ENCODE results near the gene SRSF4. TPM values are rescaled to one million over a fixed set of nuclear protein-coding genes. Genes with fewer than 3 reads are reported as not detected.
A peak's percentile ranks its signal among the peaks of the same experiment; 100 is the strongest.

SRSF4 gene
- total and polyA plus RNA-seq, 9 of the 15 experiments (the other 6 are each of a cell fraction or from before 2014, with no cell fraction given): 15.9 to 132 (median 82.0) TPM

DNA sequence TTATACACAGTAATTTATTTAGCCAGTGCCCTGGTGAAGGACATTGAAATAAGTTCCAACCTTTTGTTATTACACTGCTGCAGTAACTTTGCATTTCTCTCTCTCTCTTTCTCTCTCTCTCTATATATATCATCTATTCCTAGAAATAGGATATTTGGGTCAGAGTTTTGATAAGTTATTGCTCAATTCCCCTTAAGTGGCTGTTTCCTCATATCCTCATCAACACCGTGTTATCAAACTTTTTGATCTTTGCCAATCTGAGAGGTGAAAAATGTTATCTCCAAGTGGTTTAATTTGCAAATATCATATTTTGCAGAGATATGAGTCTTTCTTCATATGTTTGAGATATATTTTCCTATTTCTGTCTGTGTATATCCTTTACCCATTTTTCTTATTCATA, 1.6 kb upstream of the SRSF4 start:
- POLR2A ChIA-PET: interaction anchor here (1.0 to 7.6 kb wide), 5 partner anchors 9 to 301 kb away, joined by 3 to 129 read pairs (median 21); no protein-coding TSS in a partner anchor
- Histone ChIP-seq H3K27ac (ENCODE audit: extremely low read depth, low read depth, low read length) (peak overlapping the region; percentile 95; the same call in 2 of the 3 replicates), H3K36me3 (ENCODE audit: control insufficient read depth, insufficient read depth, low read length) (peaks cover 27% of the 10 kb centered on the region), H3K4me2 (ENCODE audit: insufficient read depth, low read length) (peak overlapping the region; percentile 77; the same call in 1 of the 2 replicates), H4K20me1 (replicated peaks; ENCODE audit: control insufficient read depth, insufficient read depth, low read length) (peaks cover 28% of the 10 kb centered on the region; the same call in 1 of the 2 replicates), H3K9me1 (ENCODE audit: control insufficient read depth, insufficient read depth, low read length) (peaks cover 4% of the 10 kb centered on the region), H3K9me3 (replicated peaks; ENCODE audit: control insufficient read depth, insufficient read depth, low read depth, low read length) (no peaks in the 10 kb centered on the region), H3K27me3 (ENCODE audit: control insufficient read depth in 2 of 2, insufficient read depth in 2 of 2, low read length in 2 of 2) (no peaks in the 10 kb centered on the region), H3K9ac (ENCODE audit: insufficient read depth in 1 of 2, low read depth in 2 of 2, low read length in 2 of 2) (peak overlapping the region in 1 of 2 experiments; percentile 100; a peak in 2 of 4 replicates), H3K79me2 (ENCODE audit: control insufficient read depth, insufficient read depth, low read length) (peaks cover 34% of the 10 kb centered on the region), H3K4me1 (replicated peaks in 1 of 2; ENCODE audit: control insufficient read depth in 2 of 2, insufficient read depth in 2 of 2, low read length in 2 of 2) (peaks cover 12 to 26% of the 10 kb centered on the region in 2 experiments), H3K4me3 (no peak overlapping the region), H2AFZ (ENCODE audit: low read depth, low read length) (peak overlapping the region; percentile 91)
- ATAC-seq (no peak), FAIRE-seq (no peak), DNase-seq (ENCODE audit: extremely low read depth in 1 of 4, low spot score in 3 of 4) (no peak)
- intact Hi-C loops (cut with micrococcal nuclease): loop anchor here (10.0 kb wide), 1 partner anchor 538 kb away; the partner anchor contains the start of genes RNU11 and TAF12
- BruUV-seq (replicated peaks): no TSS peak
- WGBS (ENCODE audit: insufficient coverage, low coverage, missing lambda C conversion rate): 0% methylated on average over 1 of the region's 1 CpG
- in situ Hi-C loops (cut with MboI): loop anchor here (10.0 kb wide), 1 partner anchor 398 kb away; no protein-coding TSS in a partner anchor
- CTCF ChIA-PET (ENCODE audit: low intra/inter-chr PET ratio): no interaction called here
- TF ChIP-seq HDAC1 (IDR thresholded peaks at IDR 0.05) (peak in 1 of 2 experiments; percentile 36; a peak in 1 of 4 replicates), JUN (IDR thresholded peaks at IDR 0.05; ENCODE audit: borderline replicate concordance, low read depth, low read length) (no peak), JUN (CRISPR knock-in tag; IDR thresholded peaks at IDR 0.05; ENCODE audit: borderline replicate concordance) (no peak), CBFB (CRISPR knock-in tag; IDR thresholded peaks at IDR 0.05) (no peak), MCM5 (IDR thresholded peaks at IDR 0.05; ENCODE audit: low read depth) (no peak), MTF1 (CRISPR knock-in tag; IDR thresholded peaks at IDR 0.05; ENCODE audit: borderline replicate concordance) (no peak), YBX1 (IDR thresholded peaks at IDR 0.05) (no peak), ZNF239 (CRISPR knock-in tag; IDR thresholded peaks at IDR 0.05) (no peak), ZNF77 (CRISPR knock-in tag; IDR thresholded peaks at IDR 0.05) (no peak), ESRRA (IDR thresholded peaks at IDR 0.05; ENCODE audit: borderline replicate concordance, low read depth) (0 out of 2 replicates have a peak, but pooled peaks have one; percentile 11), ZNF311 (CRISPR knock-in tag; IDR thresholded peaks at IDR 0.05) (no peak), WHSC1 (IDR thresholded peaks at IDR 0.05; ENCODE audit: low read length) (no peak), ZNF699 (CRISPR knock-in tag; IDR thresholded peaks at IDR 0.05; ENCODE audit: insufficient replicate concordance) (no peak), ELF1 (tag; IDR thresholded peaks at IDR 0.05) (0 out of 2 replicates have a peak, but pooled peaks have one; percentile 13), HDAC2 (IDR thresholded peaks at IDR 0.05) (0 out of 2 replicates have a peak, but pooled peaks have one; percentile 20), BHLHE40 (IDR thresholded peaks at IDR 0.05; ENCODE audit: low read length) (no peak), PTRF (tag; IDR thresholded peaks at IDR 0.05) (no peak), L3MBTL2 (IDR thresholded peaks at IDR 0.05) (no peak), ETV6 (IDR thresholded peaks at IDR 0.05; ENCODE audit: borderline replicate concordance in 1 of 2, low read depth in 2 of 2, low read length in 1 of 2) (no peak), ETV6 (CRISPR knock-in tag; IDR thresholded peaks at IDR 0.05; ENCODE audit: borderline replicate concordance) (no peak), KDM1A (IDR thresholded peaks at IDR 0.05) (0 out of 4 replicates have a peak, but pooled peaks of 1 of the 2 experiments have one; percentile 20)
- TF ChIP-seq, protein P1, sequence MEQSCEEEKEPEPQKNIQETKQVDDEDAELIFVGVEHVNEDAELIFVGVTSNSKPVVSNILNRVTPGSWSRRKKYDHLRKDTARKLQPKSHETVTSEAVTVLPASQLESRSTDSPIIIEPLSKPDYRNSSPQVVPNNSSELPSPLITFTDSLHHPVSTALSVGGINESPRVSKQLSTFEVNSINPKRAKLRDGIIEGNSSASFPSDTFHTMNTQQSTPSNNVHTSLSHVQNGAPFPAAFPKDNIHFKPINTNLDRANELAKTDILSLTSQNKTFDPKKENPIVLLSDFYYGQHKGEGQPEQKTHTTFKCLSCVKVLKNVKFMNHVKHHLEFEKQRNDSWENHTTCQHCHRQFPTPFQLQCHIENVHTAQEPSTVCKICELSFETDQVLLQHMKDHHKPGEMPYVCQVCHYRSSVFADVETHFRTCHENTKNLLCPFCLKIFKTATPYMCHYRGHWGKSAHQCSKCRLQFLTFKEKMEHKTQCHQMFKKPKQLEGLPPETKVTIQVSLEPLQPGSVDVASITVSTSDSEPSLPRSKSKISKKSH (CRISPR knock-in tag; IDR thresholded peaks at IDR 0.05): no peak
- TF ChIP-seq, protein P2, sequence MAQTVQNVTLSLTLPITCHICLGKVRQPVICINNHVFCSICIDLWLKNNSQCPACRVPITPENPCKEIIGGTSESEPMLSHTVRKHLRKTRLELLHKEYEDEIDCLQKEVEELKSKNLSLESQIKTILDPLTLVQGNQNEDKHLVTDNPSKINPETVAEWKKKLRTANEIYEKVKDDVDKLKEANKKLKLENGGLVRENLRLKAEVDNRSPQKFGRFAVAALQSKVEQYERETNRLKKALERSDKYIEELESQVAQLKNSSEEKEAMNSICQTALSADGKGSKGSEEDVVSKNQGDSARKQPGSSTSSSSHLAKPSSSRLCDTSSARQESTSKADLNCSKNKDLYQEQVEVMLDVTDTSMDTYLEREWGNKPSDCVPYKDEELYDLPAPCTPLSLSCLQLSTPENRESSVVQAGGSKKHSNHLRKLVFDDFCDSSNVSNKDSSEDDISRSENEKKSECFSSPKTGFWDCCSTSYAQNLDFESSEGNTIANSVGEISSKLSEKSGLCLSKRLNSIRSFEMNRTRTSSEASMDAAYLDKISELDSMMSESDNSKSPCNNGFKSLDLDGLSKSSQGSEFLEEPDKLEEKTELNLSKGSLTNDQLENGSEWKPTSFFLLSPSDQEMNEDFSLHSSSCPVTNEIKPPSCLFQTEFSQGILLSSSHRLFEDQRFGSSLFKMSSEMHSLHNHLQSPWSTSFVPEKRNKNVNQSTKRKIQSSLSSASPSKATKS (CRISPR knock-in tag; IDR thresholded peaks at IDR 0.05): no peak

All from K562 (cell line).